GM19035 (cell line): ENCODE results near the gene CTDNEP1.

Source experiments
- ATAC-seq: cut with Tn5 transposase; IDR thresholded peaks from one replicate; pipeline ENCODE4 v1.9.1; 2021; ENCODE audit not compliant: unreplicated experiment

The CTDNEP1 gene

GRCh38 chr17:7251661-7252175 lies at the start of gene CTDNEP1:
Gene CTDNEP1 (minus strand): TSS chr17:7251734. CDS start chr17:7251296, 438 bp downstream.
- peak; percentile 82 for ATAC-seq

- no peak for ATAC-seq
These were observed 44.8 kb upstream of the CTDNEP1 start for GRCh38 chr17:7296189-7296861.

GRCh38 chr17:7295230-7296180 lies 44.0 kb upstream of the CTDNEP1 start:
- ATAC-seq = no peak

DNA sequence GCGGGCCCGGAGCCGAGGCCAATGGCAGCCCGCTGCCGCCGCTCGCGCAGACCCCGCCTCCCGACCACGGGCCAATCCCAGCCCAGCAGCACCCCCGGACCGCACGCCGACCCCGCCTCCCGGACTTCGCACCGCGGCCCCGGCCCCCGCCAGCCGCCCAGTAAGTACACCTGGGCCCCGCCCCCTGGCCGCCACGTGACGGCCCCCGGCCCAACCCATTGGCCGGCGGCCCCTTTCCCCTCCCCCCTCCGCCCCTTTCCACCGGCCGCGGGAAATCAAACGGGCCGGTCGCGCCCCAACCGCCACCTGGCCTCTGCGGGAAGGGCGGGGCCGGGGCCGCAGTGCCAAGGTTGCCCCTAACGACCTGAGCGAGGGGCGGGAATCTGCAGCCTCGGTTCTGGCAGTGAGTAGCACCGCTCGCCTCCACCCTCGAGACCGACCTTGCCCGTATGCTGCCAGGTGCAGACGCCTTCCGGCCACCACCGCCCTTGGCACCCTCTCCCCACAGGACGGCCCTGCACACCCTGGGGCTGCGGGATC lies 43.1 kb upstream of the CTDNEP1 start, which contains the start of gene YBX2:
Gene YBX2, minus strand, starts transcription at position 26 of the 540 bp plus-strand sequence. CDS start 139 bp downstream, outside the sequence.
- no peak for ATAC-seq

DNA sequence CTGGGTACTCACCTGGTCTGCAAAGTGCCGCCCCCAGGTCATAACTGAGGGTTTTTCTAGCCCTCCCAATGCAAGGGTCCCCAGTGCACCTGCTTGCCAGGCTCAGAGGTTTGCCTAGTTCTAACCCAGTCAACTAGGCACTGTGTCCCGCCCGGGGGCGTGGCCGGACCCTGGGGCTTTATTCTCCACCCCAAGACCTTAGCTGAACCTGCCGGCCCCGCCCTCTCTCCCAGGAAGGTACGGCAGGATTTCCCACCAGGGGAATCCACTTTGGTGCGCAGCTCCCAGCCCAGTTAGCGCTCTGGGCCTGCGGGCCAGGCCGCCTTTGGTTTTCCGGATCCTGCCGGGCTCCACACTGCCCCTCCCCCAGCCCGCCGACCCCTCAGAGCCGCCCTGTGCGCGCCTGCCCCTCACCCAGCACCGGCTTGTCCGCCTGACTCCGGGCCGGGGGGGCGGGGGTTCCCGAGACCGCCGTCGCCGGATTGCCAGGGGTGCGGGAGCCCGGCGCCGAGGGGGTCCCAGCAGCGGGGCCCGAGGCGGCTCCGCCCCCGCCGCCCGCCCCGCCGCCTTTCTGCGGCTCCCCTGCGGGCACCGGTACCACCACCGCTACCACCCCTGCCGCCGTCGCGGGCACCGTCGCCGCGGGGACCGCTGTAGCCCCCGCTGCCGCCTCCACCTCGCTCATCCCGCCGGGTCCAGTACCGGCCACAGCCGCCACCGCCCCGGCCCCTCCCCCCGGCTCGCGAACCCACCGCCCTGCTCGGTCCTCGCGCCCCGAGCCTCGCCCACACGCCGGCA lies 42.5 kb upstream of the CTDNEP1 start:
- ATAC-seq = no peak

- no peak for ATAC-seq
These were observed 41.6 kb upstream of the CTDNEP1 start for GRCh38 chr17:7293159-7293558.

- ATAC-seq = no peak
These were observed 41.2 kb upstream of the CTDNEP1 start for GRCh38 chr17:7292729-7293128.

DNA sequence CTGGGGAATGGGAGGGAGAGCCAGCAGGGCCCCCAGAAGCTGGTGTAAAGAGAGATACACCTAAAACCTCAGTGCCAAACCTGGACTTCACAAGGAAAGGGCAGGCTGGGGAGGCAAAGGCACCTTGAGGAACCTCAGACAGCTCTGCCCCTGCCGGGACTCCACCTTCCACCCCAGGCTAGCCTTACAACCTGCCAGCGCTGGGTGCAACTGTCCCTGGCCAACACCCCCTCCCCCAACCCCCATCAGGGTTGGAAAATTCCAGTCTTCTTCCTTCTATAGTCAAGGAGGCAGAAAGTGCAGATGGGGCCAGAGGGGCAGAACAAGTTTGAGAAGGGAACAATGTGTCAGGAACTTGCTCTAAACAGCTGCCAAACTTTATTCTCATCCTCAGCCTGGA lies 40.7 kb upstream of the CTDNEP1 start:
- ATAC-seq = no peak

DNA sequence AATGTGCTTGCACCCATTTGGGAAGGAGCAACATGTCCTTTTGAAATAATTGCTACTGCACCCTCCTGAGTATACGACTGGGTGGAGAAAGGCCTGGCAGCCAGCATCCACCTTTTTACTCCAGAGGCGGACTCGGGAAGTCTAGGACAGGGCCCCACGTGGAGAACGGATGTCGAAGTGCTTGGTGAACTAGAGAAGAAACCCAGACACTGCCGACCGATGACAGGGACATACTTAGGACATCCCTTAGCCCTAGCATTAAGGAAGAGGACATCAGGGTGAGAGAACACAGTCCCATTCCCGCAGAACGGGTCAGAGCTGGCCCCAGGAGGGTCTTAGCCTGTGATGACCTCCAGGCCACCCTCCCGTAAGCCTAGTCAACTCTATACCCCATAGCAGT lies 39.2 kb upstream of the CTDNEP1 start:
- ATAC-seq = no peak

DNA sequence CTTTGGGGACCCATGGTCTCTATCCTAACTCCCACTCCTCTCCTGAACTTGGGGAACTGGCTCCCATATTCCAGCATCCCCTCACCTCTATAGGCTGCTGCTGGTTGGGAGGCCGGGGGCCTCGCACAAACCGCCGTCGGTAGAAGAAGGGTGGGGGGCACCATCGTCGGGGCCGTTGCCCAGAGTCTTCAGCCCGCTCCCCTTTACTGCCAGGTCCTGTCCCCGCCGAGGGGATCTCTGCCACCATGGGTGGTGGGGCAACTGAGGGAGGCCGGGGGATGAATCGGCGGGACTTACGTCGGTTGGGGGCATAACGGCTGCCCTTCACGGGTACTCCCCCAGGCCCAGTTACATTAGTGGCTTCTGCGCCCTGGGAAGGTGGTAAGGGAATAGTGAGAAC lies 38.6 kb upstream of the CTDNEP1 start:
- ATAC-seq = no peak

DNA sequence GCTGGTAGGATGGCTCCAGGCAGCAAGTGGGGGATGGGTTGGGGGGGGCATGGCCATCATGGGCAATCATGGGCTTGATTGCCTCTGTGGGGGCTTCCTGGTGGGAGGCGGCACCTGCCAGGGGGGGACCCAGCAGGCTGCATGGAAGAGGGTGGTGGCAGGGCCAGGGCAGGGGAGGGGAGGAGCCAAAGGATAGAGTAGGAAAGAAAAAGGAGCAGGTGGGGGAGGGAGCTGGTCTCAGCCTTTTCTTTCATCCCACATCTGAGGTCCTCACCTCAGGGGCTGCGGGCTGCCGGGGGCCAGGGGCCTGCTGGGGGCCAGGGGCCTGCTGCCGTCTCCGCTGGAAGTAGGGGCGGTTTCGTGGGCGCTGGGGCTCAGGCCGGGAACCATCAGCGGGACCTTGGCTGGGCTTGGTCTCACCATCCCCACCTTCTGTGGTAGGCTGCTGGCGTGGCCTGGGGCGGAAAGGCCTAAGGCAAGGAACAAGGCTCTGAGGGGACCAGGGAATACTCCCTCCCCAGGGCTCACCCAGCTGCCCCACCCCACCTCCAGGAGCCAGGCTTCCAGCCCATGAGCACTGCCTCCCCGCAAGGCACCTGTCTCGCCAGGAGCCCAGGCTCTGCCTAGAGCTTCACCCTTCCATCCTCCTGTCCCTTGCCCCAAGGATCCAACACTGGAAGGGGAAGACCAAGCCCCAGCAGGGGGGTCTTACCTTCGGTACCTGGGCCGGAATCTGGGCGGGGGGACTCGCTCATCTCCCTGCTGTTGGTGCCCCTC lies 37.9 kb upstream of the CTDNEP1 start:
- no peak for ATAC-seq

DNA sequence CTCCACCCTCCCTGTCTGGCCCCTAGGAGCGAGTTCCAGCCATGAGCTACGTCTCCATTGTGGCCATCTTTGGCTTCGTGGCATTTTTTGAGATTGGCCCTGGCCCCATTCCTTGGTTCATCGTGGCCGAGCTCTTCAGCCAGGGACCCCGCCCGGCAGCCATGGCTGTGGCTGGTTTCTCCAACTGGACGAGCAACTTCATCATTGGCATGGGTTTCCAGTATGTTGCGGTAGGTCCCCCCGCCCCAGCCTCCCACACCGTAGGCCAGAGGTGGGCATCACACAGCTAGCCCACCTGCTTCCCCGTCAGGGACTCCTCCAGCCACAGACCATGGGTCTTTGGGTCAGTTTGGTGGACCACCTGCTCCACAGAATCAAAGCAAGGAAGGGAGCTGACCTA lies 34.1 kb upstream of the CTDNEP1 start:
- no peak for ATAC-seq

GRCh38 chr17:7284911-7285310 lies 33.4 kb upstream of the CTDNEP1 start:
- no peak for ATAC-seq

GRCh38 chr17:7283471-7284216 lies 32.1 kb upstream of the CTDNEP1 start:
- ATAC-seq = no peak

- ATAC-seq = no peak
These were observed 31.3 kb upstream of the CTDNEP1 start for GRCh38 chr17:7282752-7283321.

DNA sequence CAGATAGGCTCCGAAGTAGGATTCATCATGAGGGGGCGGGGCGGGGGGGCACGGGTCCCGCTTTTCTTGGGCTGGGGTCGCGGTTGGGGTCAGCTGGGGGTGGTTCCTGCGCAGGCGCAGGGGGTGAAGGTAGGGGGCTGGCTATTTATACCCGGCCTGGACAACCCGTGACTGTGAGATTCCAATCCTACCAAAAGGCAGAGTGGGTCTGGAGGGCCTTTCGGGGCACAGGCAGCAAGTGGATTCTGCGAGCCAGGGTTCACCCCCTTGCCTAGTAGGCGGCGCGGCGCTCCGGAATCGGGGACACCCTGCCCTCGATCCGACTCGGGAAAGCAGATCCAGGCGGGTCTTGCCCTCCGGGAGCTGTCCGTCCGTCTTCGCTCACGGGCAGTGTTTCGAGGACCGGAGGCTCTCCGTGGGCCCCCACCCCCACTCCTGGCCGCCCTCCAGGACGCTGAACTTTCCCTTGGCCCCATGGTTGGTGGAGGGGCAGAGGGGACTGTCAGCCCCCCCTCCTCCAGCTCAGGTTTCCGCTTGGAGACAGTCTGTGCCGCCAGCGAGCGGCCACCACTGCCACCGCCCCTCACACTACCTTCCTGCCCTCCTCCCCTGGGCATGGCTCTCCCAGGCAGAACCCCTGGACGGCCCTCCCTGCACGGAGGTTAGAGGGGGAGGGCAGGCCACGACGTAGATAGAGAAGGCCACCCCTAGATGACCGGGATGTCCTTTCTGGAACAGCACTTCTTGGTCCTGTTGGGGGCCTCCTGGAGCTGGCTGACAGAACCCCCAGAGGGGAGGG lies 30.6 kb upstream of the CTDNEP1 start:
- no peak for ATAC-seq

- peak; percentile 53 for ATAC-seq
These were observed 29.8 kb upstream of the CTDNEP1 start, which contains the start of gene SLC2A4 for GRCh38 chr17:7281074-7281952. Gene SLC2A4 (plus strand): TSS chr17:7281718. CDS start chr17:7281935, 217 bp downstream.
